ELF-1 (cell line): Measurements from ENCODE around the gene IL17REL.
A peak's percentile ranks its signal among the peaks of the same experiment; 100 is the strongest.

Experiments
- DNase-seq: peaks from one replicate; pipeline ENCODE4 v3.0.0-alpha.2; 2016; ENCODE audit warnings: low read depth, low spot score

IL17REL gene

GRCh38 chr22:49967706-49968208 lies 44.8 kb downstream of the IL17REL start:
- DNase-seq, result peak; percentile 49

GRCh38 chr22:49966774-49967705 lies 45.5 kb downstream of the IL17REL start:
- peak; percentile 49 for DNase-seq

- DNase-seq, result peak; percentile 3
These were observed 46.4 kb downstream of the IL17REL start for GRCh38 chr22:49966041-49966773.

GRCh38 chr22:49965091-49966040 lies 47.2 kb downstream of the IL17REL start:
- peak; percentile 4 for DNase-seq

GRCh38 chr22:49964136-49965090 lies 48.2 kb downstream of the IL17REL start:
- peak; percentile 1 for DNase-seq

- DNase-seq, result no peak
These were observed 48.9 kb downstream of the IL17REL start for GRCh38 chr22:49963647-49964026.

GRCh38 chr22:49962751-49963646 lies 49.6 kb downstream of the IL17REL start:
- peak; percentile 6 for DNase-seq

GRCh38 chr22:49962012-49962750 lies 50.4 kb downstream of the IL17REL start:
- peak; percentile 81 for DNase-seq

GRCh38 chr22:49961601-49962011 lies 51.0 kb downstream of the IL17REL start:
- DNase-seq, result peak; percentile 65

GRCh38 chr22:49961005-49961600 lies 51.5 kb downstream of the IL17REL start:
- DNase-seq, result no peak

GRCh38 chr22:49960159-49961004 lies 52.2 kb downstream of the IL17REL start, which contains the start of gene PIM3:
PIM3 (plus strand) TSS chr22:49960772; CDS start chr22:49960948, 176 bp downstream.
- DNase-seq, result peak; percentile 97

- DNase-seq, result no peak
These were observed 52.8 kb downstream of the IL17REL start for GRCh38 chr22:49959782-49960158.

GRCh38 chr22:49958931-49959781 lies 53.4 kb downstream of the IL17REL start:
- DNase-seq, result no peak

GRCh38 chr22:49958366-49958921 lies 54.1 kb downstream of the IL17REL start:
- DNase-seq, result no peak

- DNase-seq, result no peak
These were observed 54.7 kb downstream of the IL17REL start for GRCh38 chr22:49957826-49958365.
